Memory B cell (primary cell): ENCODE measurements around the gene TNFAIP3.
A peak's percentile ranks its signal among the peaks of the same experiment; 100 is the strongest.

Experiments used
- ATAC-seq: fragments of 150-1000 bp; cut with Tn5 transposase; 2 replicates; pipeline ENCODE4 v1.10.0; 2021; ENCODE audit warnings: low read depth, mild to moderate bottlenecking, moderate library complexity
- DNase-seq, 2 donors: peaks; one replicate each; pipeline ENCODE4 v3.0.0; 2022; ENCODE audit warnings: low spot score in 2 of 2
- H3K27ac Mint-ChIP-seq: one replicate; pipeline ENCODE4 v1.8.0; 2022; ENCODE audit warnings: mild to moderate bottlenecking, moderate library complexity, mixed read lengths
- H3K27me3 Mint-ChIP-seq: one replicate; pipeline ENCODE4 v1.8.0; 2022; ENCODE audit warnings: mixed read lengths
- H3K36me3 Mint-ChIP-seq: one replicate; pipeline ENCODE4 v1.8.0; 2022; ENCODE audit warnings: mild to moderate bottlenecking, mixed read lengths
- H3K4me1 Mint-ChIP-seq: one replicate; pipeline ENCODE4 v1.8.0; 2022; ENCODE audit warnings: mixed read lengths
- H3K4me3 Mint-ChIP-seq: one replicate; pipeline ENCODE4 v1.8.0; 2022; ENCODE audit warnings: mild to moderate bottlenecking, moderate library complexity, mixed read lengths
- H3K9me3 Mint-ChIP-seq: one replicate; pipeline ENCODE4 v1.8.0; 2022; ENCODE audit warnings: mixed read lengths

Gene TNFAIP3

DNA sequence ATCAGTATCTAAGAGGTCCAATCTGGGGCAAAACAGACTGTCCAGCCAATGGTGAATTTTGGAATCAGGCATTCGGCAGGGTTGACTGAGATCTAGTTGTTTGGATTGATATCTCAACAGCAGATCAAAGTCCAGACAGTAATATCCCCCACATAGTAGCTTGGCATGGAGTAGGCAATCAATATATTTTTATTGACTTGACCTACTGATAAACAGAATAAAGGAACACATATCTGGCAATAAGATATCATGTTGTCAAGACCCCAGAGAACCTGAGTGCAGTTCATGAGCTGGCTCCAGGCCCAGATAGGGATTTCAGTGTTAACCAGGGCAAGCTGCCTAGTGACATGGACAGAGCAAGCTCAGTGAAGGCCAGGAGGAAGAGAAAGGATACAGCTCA is 34.4 kb downstream of the TNFAIP3 start:
- Mint-ChIP-seq H3K27ac (no peak overlapping the region), H3K9me3 (no peaks in the 10 kb centered on the region), H3K4me3 (no peak overlapping the region), H3K36me3 (no peaks in the 10 kb centered on the region), H3K4me1 (peaks cover 11% of the 10 kb centered on the region), H3K27me3 (no peaks in the 10 kb centered on the region)
- ATAC-seq = no peak
- DNase-seq = no peak

DNA sequence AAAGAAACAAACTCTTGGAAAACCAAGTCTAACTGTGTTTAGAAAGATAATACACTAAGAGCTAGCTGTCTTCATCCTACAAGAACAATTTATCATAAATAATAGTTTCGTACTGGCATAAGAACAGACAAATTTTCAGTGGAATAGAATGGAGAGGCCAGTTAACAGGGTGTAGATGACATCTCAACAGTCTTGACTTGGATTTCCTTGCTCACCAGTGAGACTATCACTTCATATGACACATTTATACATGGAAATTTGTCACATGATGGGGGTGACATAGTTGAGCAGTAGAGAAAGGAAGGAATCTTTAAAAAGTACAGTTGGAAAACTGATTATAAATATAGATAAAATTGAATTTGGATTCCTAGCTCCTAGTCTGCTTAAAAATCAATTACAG is 35.6 kb downstream of the TNFAIP3 start:
- no peaks in the 10 kb centered on the region for H3K36me3 Mint-ChIP-seq
- no peak overlapping the region for H3K4me3 Mint-ChIP-seq
- no peaks in the 10 kb centered on the region for H3K9me3 Mint-ChIP-seq
- H3K27me3 Mint-ChIP-seq = no peaks in the 10 kb centered on the region
- DNase-seq (no peak), ATAC-seq (no peak)
- H3K4me1 Mint-ChIP-seq = peaks cover 13% of the 10 kb centered on the region
- H3K27ac Mint-ChIP-seq = no peak overlapping the region

DNA sequence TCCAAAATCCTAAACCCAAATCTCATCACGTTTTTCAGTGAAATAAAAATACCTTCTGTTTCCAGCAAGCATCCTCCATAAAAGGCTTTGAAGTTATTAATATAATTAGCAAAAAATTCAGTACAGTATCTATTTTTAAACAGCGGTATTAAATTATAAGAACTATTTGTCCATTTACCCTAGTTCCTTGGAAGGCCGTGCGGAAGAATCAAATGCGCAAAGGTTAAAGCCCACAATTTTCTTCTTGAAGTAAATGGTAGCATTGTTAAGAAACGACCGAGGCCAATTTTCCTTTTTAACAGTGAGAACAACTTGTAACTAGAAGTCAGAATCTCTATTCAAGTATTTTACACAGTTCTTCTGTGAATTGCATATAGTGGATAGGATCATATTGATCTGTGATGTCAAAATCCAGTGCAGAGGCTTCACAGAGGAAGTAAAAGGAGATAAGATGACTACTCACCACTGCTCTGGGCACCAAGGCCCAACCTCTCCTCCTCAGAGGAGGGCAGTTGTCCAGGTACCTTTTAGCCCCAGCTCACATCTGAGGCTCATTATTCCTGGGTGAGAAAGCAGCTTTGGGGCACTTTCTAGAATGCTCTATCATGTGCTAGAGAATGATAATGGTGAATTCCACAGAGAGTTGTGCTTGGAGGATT is 36.3 kb downstream of the TNFAIP3 start:
- Mint-ChIP-seq H3K27ac (no peak overlapping the region), H3K4me3 (no peak overlapping the region), H3K4me1 (peaks cover 15% of the 10 kb centered on the region), H3K27me3 (no peaks in the 10 kb centered on the region), H3K36me3 (no peaks in the 10 kb centered on the region), H3K9me3 (no peaks in the 10 kb centered on the region)
- no peak for ATAC-seq
- no peak for DNase-seq

DNA sequence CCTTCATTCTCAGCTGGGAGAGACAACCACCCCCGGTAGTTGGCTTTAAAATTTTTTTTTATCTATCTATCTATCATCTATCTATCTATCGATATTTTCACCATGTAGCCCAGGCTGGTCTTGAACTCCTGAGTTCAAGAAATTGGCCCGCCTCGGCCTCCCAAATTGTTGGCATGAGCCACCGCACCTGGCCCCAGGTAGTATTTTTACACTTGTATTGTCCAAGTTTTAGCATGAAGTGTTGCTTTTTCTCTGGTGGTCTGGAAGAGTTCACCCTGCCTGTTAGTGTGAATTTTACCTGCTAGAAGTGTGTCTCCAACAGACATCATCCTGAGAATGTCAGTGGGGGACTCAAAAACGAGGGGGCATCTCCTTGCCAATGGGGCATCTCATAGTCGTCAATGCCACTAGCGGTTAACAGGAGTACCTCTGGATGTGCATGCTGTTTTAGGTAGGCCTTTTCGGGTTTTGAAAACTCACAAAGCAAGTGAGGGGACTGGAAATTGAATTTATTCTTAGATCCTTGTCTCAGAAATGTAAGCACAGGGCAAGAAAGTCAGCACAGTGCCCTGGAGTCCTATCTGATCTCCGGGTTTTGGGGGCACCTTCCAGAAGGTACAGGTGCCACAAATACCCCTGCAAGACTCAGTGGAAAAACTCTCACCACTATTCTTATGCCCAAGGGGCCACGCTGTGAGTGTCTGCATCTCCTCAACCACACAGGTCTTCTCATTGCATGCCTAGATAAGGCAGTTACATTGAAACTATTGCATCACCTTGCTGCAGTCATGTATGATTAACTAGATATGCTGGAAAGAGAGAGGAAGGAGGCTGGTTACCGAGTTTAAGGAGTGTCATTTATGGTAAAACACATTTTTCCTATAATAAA is 37.1 kb downstream of the TNFAIP3 start:
- ATAC-seq (peak; percentile 47), DNase-seq (no peak)
- no peaks in the 10 kb centered on the region for H3K27me3 Mint-ChIP-seq
- peaks cover 19% of the 10 kb centered on the region for H3K4me1 Mint-ChIP-seq
- H3K9me3 Mint-ChIP-seq = no peaks in the 10 kb centered on the region
- peak overlapping the region; percentile 90 for H3K27ac Mint-ChIP-seq
- peak overlapping the region; percentile 78 for H3K4me3 Mint-ChIP-seq
- H3K36me3 Mint-ChIP-seq = no peaks in the 10 kb centered on the region

GRCh38 chr6:137904822-137905617 is 38.0 kb downstream of the TNFAIP3 start:
- peaks cover 3% of the 10 kb centered on the region for H3K27me3 Mint-ChIP-seq
- no peaks in the 10 kb centered on the region for H3K9me3 Mint-ChIP-seq
- no peaks in the 10 kb centered on the region for H3K36me3 Mint-ChIP-seq
- peaks cover 27% of the 10 kb centered on the region for H3K4me1 Mint-ChIP-seq
- H3K4me3 Mint-ChIP-seq = peak overlapping the region; percentile 78
- DNase-seq (no peak), ATAC-seq (peak; percentile 66)
- H3K27ac Mint-ChIP-seq = peak overlapping the region; percentile 90

- ATAC-seq = no peak
- H3K4me1 Mint-ChIP-seq = peaks cover 27% of the 10 kb centered on the region
- H3K27ac Mint-ChIP-seq = no peak overlapping the region
Measured at GRCh38 chr6:137906020-137906472, 39.0 kb downstream of the TNFAIP3 start.

GRCh38 chr6:137907170-137907569 is 40.1 kb downstream of the TNFAIP3 start:
- H3K36me3 Mint-ChIP-seq = no peaks in the 10 kb centered on the region
- ATAC-seq = no peak
- DNase-seq = no peak
- no peaks in the 10 kb centered on the region for H3K9me3 Mint-ChIP-seq
- H3K4me3 Mint-ChIP-seq = no peak overlapping the region
- peaks cover 3% of the 10 kb centered on the region for H3K27me3 Mint-ChIP-seq
- peaks cover 35% of the 10 kb centered on the region for H3K4me1 Mint-ChIP-seq
- H3K27ac Mint-ChIP-seq = no peak overlapping the region

More at GRCh38 chr6:137906020-137906472, 39.0 kb downstream of the TNFAIP3 start:
- Mint-ChIP-seq H3K27me3 (peaks cover 3% of the 10 kb centered on the region), H3K4me3 (no peak overlapping the region), H3K36me3 (no peaks in the 10 kb centered on the region), H3K9me3 (no peaks in the 10 kb centered on the region)
- DNase-seq = no peak

DNA sequence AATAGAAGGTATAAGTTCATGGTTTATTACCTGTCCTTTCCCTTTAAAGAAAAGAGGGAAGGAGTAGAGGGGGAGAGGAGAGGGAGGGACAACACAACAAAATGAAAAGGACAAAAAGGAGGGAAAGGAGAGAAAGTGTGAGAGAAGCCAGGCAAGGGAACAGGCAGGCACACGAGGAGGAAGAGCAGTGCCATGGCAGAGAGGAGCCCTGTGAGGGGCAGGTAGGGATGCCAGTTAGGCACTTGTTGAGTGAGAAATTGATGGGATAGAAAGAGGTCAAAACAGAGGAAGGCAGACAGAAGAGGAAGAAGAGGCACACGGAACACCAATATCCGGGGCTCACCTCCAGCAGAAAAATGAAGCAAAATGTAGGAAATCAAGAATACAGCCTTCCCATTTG is 42.5 kb downstream of the TNFAIP3 start:
- peaks cover 7% of the 10 kb centered on the region for H3K36me3 Mint-ChIP-seq
- H3K27me3 Mint-ChIP-seq = peaks cover 5% of the 10 kb centered on the region
- H3K4me3 Mint-ChIP-seq = no peak overlapping the region
- H3K27ac Mint-ChIP-seq = peak overlapping the region; percentile 41
- ATAC-seq = no peak
- no peak for DNase-seq
- H3K9me3 Mint-ChIP-seq = peaks cover 3% of the 10 kb centered on the region
- peaks cover 39% of the 10 kb centered on the region for H3K4me1 Mint-ChIP-seq

DNA sequence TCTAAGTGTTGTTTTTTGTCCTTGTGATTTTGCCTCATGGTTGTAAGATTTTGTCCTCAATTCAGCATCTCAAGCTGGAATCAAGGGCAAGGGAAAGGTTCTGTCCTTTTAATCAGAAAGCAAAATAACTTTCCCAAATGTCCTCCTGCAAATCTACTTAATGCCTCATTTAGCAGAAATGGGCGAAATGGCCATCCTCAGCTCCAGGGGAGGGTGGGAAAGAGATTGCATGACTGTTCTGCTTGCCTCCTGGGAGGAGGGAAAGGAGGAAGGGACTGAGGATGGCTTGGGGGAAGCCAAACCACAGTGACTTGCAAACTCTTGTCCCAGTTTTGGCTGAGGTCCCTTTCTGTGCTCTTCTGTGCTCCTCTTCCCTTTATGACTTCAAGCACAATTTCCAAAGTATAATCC is 43.4 kb downstream of the TNFAIP3 start:
- Mint-ChIP-seq H3K4me3 (no peak overlapping the region), H3K36me3 (peaks cover 7% of the 10 kb centered on the region), H3K27me3 (peaks cover 5% of the 10 kb centered on the region), H3K9me3 (peaks cover 3% of the 10 kb centered on the region), H3K27ac (no peak overlapping the region), H3K4me1 (peaks cover 39% of the 10 kb centered on the region)
- ATAC-seq (no peak), DNase-seq (no peak)

DNA sequence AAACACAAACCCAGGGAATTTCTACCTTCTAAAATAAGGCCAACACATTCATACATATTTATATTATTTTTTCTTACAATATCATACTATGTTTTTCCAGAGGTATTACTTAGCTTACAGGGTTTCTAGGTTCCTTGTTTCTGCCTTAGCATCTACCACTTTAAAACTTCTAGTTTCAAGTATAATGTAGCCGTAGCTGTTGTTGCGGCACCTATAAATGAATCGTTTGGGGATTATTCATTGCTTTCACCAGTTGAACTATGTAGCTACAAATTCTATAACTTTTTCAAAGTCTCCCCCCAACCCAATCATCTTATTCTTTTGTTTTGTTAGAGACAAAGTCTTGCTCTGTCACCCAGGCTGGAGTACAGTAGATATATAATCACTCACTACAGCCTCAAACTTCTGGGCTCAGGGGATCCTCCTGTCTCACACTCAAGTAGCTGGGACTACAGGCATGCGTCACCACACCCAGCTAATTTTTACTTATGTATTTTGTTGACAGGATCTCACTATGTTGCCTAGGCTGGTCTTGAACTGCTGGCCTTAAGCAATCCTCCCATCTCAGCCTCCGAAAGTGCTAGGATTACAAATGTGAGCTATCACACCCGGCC is 43.9 kb downstream of the TNFAIP3 start:
- peaks cover 7% of the 10 kb centered on the region for H3K36me3 Mint-ChIP-seq
- ATAC-seq (no peak), DNase-seq (no peak)
- peak overlapping the region; percentile 3 for H3K27ac Mint-ChIP-seq
- H3K4me3 Mint-ChIP-seq = no peak overlapping the region
- peaks cover 37% of the 10 kb centered on the region for H3K4me1 Mint-ChIP-seq
- H3K9me3 Mint-ChIP-seq = peaks cover 3% of the 10 kb centered on the region
- H3K27me3 Mint-ChIP-seq = peaks cover 5% of the 10 kb centered on the region

- H3K36me3 Mint-ChIP-seq = peaks cover 7% of the 10 kb centered on the region
- H3K27me3 Mint-ChIP-seq = peaks cover 5% of the 10 kb centered on the region
- peaks cover 3% of the 10 kb centered on the region for H3K9me3 Mint-ChIP-seq
- H3K27ac Mint-ChIP-seq = peak overlapping the region; percentile 3
- peaks cover 34% of the 10 kb centered on the region for H3K4me1 Mint-ChIP-seq
- peak; percentile 48 for ATAC-seq
- no peak for DNase-seq
- peak overlapping the region; percentile 51 for H3K4me3 Mint-ChIP-seq
Measured at GRCh38 chr6:137911675-137912191, 44.7 kb downstream of the TNFAIP3 start.

DNA sequence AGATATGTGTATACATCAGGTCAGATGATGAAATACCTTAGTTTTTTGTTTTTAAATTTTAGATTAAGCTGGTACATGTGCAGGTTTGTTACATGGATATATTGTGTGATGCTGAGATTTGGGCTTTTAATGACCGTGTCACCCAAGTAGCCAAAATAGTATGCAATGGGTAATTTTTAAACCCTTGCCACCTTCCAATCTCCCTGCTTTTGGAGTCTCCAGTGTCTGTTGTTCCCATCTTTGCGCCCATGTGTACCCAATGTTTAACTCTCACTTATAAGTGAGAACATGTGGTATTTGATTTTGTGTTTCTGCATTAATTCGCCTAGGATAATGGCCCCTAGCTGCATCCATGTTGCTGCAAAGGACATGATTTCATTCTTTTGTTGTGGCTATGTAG is 45.8 kb downstream of the TNFAIP3 start:
- H3K9me3 Mint-ChIP-seq = peaks cover 3% of the 10 kb centered on the region
- no peak overlapping the region for H3K4me3 Mint-ChIP-seq
- ATAC-seq = no peak
- H3K27ac Mint-ChIP-seq = no peak overlapping the region
- DNase-seq = no peak
- H3K36me3 Mint-ChIP-seq = peaks cover 7% of the 10 kb centered on the region
- H3K27me3 Mint-ChIP-seq = peaks cover 5% of the 10 kb centered on the region
- H3K4me1 Mint-ChIP-seq = peaks cover 34% of the 10 kb centered on the region

DNA sequence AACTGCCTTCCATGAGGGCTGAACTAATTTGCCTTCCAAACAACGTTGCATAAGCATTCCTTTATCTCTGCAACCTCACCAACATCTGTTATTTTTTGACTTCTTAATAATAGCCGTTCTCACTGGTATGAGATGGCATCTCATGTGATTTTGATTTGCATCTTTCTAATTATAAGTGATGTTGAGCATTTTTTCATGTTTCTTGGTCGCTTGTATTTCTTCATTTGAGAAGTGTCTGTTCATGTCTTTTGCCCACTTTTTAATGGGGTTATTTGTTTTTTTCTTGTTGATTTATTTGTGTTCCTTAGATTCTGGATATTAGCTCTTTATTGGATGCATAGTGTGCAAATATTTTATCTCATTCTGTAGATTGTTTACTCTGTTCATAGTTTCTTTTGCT is 46.4 kb downstream of the TNFAIP3 start:
- peaks cover 7% of the 10 kb centered on the region for H3K36me3 Mint-ChIP-seq
- DNase-seq (no peak), ATAC-seq (no peak)
- no peak overlapping the region for H3K27ac Mint-ChIP-seq
- H3K4me1 Mint-ChIP-seq = peaks cover 31% of the 10 kb centered on the region
- peaks cover 5% of the 10 kb centered on the region for H3K27me3 Mint-ChIP-seq
- no peak overlapping the region for H3K4me3 Mint-ChIP-seq
- peaks cover 3% of the 10 kb centered on the region for H3K9me3 Mint-ChIP-seq
